Myometrial cell (primary cell): ENCODE data around the gene ADGRG7. TPM values are rescaled to one million over a fixed set of nuclear protein-coding genes. Genes with fewer than 3 reads are reported as not detected.

ENCODE experiments used
- total RNA-seq: library from RNA; depleted of rRNA; stranded (reverse); fragments of >200 nt; gene quantifications from 2 replicates; pipeline ENCODE4 v1.2.3, GENCODE V29; 2015

ADGRG7 gene, protein sequence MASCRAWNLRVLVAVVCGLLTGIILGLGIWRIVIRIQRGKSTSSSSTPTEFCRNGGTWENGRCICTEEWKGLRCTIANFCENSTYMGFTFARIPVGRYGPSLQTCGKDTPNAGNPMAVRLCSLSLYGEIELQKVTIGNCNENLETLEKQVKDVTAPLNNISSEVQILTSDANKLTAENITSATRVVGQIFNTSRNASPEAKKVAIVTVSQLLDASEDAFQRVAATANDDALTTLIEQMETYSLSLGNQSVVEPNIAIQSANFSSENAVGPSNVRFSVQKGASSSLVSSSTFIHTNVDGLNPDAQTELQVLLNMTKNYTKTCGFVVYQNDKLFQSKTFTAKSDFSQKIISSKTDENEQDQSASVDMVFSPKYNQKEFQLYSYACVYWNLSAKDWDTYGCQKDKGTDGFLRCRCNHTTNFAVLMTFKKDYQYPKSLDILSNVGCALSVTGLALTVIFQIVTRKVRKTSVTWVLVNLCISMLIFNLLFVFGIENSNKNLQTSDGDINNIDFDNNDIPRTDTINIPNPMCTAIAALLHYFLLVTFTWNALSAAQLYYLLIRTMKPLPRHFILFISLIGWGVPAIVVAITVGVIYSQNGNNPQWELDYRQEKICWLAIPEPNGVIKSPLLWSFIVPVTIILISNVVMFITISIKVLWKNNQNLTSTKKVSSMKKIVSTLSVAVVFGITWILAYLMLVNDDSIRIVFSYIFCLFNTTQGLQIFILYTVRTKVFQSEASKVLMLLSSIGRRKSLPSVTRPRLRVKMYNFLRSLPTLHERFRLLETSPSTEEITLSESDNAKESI
- not detected in 2 replicates for total RNA-seq

DNA sequence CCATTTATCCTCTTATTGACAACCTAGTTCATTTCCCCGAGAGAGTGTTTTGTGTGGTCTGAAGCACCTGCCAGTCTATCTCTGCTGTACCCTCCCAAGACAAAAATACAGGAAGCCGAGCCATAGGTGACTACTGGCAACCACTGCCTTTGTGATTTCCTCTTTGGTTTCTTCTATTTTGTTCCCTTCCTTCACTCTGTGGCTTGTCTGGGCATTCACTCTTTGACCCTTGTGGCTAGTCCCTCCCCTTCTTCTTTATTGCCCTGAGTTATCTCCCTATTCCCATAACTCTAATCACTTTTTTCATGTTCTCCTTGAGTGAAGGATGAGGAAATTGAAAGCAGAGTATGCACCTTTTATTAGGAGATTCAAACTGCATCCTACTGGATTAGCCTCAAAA, at the start of gene ADGRG7:
Gene ADGRG7 (plus strand): TSS at position 297 of the 400 bp plus-strand sequence. CDS start 256 bp downstream, outside the sequence.

DNA sequence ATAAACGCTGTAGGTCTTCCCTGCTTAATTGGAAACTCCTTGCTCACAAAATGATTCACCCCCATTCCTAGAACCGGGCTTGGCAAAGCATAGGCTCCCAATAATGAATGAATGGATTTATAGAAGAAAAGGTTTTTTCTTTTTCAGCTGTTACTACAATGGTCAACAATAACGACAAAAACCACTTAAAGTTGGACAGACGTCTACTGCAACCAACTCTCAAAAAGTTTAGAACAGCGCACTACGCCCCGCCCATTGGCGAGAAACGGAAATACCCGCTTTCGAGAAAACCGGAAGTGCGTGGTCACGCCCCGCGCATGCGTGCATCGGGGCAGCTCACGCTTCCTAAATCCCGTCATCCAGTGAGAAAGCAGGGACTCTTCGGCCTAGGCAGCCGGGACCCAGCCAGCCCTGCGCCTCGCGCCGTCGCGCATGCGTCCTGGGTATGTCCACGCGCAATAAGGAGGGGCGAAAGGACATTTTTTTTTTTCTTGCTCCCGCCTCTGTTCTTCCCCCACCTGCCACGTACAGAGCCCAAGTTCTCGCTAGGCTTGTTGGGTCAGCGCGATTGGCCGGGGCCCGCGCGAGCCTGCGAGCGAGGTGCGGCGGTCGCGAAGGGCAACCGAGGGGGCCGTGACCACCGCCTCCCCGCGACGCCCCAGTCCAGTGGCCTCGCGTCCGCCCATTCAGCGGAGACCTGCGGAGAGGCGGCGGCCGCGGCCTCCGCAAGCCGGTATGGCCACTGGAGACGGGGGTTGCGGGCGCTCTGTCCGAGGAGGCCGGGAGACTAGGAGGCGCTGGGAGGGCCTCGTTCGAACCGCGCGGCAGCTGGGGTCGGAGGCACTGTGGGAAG, 99.8 kb downstream of the ADGRG7 start, which contains the start of gene TFG:
Gene TFG (plus strand): TSS at position 506 of the 853 bp plus-strand sequence. CDS start 4,192 bp downstream, outside the sequence.

Other genes with a start within 250 kb of the ADGRG7 start
- 39.5 and 51.6 TPM in 2 replicates for gene TOMM70, start 208.5 kb upstream of the ADGRG7 start, total RNA-seq
- 2.1 and 2.9 TPM in 2 replicates for gene LNP1, start 208.1 kb upstream of the ADGRG7 start, total RNA-seq
- 15.6 and 20.6 TPM in 2 replicates for gene TMEM45A, start 117.0 kb upstream of the ADGRG7 start, total RNA-seq
- gene TFG, start 99.9 kb downstream of the ADGRG7 start, total RNA-seq, result 130 and 151 TPM in 2 replicates